Lower lobe of right lung (tissue), 2 donors: ENCODE results near the gene FASTKD1. TPM values are rescaled to one million over a fixed set of nuclear protein-coding genes. Genes with fewer than 3 reads are reported as not detected.
A peak's percentile ranks its signal among the peaks of the same experiment; 100 is the strongest.

ENCODE experiments used
- ATAC-seq, 2 donors: fragments of 200-7000 bp; cut with Tn5 transposase; one replicate each; pipeline ENCODE4 v1.9.1; 2020 to 2022; ENCODE audit warnings: mild to moderate bottlenecking in 2 of 2, moderate library complexity in 2 of 2
- DNase-seq: peaks from one replicate; pipeline ENCODE4 v3.0.0-alpha.2; 2020
- H3K27ac ChIP-seq: fragments of 200-600 bp; one replicate; pipeline ENCODE4 v1.8.0; 2022
- H3K27me3 ChIP-seq: fragments of 200-600 bp; one replicate; pipeline ENCODE4 v1.8.0; 2022; ENCODE audit warnings: low read depth
- H3K36me3 ChIP-seq: fragments of 200-600 bp; one replicate; pipeline ENCODE4 v1.8.0; 2022; ENCODE audit warnings: mild to moderate bottlenecking
- H3K4me1 ChIP-seq: fragments of 200-600 bp; one replicate; pipeline ENCODE4 v1.8.0; 2022
- H3K4me3 ChIP-seq: fragments of 200-600 bp; one replicate; pipeline ENCODE4 v1.8.0; 2022; ENCODE audit warnings: mild to moderate bottlenecking
- H3K9me3 ChIP-seq: fragments of 200-600 bp; one replicate; pipeline ENCODE4 v1.8.0; 2022
- intact Hi-C: fragments of 100-400 bp; cut with DNase I; formaldehyde crosslinking; loops from one replicate; pipeline ENCODE4 v1.11.0; 2022
- total RNA-seq: library from RNA; stranded (reverse); fragmentation: NEBNext Ultra II Directional; extraction: Animal tissue kit (Norgen Biotek cat#: 25700); gene quantifications from one replicate; pipeline ENCODE4 v1.2.1, GENCODE V29; 2021
- TF ChIP-seq, protein P1 (sequence below): fragments of 200-600 bp; IDR thresholded peaks from one replicate; pipeline ENCODE4 v1.8.0; 2022; ENCODE audit warnings: antibody characterized with exemption, mild to moderate bottlenecking
- donor health status: DM: no; HTN: yes; CAD: no; lungs with severe emphysema.

The FASTKD1 gene
- total RNA-seq, 1 donor from 2014 or later: 38.3 TPM

DNA sequence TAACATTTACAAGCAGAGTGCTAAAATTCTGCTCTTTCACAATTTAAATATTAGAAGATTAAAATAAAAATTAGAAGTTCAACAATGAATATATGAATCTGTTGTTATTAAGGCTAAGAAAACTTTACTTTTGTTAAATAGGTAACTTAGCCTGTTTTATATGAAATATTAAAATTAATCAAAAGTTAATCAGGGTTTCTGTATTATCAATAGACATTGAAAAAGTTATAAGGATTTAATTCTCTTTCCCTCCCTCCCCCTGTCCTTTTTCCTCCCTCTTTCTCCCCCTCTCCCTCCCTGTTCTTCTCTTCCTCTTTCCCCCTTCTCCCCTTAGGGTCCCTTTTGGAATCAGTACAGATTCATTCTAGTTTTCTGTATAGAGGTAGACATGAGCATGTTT lies 82.3 kb downstream of the FASTKD1 start:
- Histone ChIP-seq H3K9me3 (no peaks in the 10 kb centered on the region), H3K4me3 (no peak overlapping the region), H3K4me1 (no peaks in the 10 kb centered on the region), H3K27me3 (no peaks in the 10 kb centered on the region), H3K36me3 (peaks cover 14% of the 10 kb centered on the region), H3K27ac (no peak overlapping the region)
- ATAC-seq (no peak), DNase-seq (no peak)
- TF ChIP-seq, protein P1, sequence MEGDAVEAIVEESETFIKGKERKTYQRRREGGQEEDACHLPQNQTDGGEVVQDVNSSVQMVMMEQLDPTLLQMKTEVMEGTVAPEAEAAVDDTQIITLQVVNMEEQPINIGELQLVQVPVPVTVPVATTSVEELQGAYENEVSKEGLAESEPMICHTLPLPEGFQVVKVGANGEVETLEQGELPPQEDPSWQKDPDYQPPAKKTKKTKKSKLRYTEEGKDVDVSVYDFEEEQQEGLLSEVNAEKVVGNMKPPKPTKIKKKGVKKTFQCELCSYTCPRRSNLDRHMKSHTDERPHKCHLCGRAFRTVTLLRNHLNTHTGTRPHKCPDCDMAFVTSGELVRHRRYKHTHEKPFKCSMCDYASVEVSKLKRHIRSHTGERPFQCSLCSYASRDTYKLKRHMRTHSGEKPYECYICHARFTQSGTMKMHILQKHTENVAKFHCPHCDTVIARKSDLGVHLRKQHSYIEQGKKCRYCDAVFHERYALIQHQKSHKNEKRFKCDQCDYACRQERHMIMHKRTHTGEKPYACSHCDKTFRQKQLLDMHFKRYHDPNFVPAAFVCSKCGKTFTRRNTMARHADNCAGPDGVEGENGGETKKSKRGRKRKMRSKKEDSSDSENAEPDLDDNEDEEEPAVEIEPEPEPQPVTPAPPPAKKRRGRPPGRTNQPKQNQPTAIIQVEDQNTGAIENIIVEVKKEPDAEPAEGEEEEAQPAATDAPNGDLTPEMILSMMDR: no peak
- intact Hi-C loops: no loop called here

DNA sequence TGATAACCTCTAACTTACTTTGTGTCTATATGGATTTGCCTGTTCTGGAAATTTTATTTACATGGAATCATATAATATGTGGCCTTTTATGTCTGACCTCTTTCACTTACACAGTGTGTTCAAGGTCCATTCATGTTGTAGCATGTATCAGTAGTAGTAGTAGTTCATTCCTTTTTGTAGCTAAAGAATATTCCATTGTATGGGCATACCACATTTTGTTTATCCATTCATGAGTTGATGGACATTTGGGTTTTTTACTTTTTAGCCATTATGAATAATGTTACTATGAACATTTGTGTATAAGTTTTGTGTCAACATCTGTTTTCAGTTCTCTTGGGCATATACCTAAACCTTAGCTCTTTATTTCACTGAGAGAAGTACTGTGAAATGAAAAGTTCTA lies 82.8 kb downstream of the FASTKD1 start:
- DNase-seq: no peak
- peaks cover 14% of the 10 kb centered on the region for H3K36me3 ChIP-seq

DNA sequence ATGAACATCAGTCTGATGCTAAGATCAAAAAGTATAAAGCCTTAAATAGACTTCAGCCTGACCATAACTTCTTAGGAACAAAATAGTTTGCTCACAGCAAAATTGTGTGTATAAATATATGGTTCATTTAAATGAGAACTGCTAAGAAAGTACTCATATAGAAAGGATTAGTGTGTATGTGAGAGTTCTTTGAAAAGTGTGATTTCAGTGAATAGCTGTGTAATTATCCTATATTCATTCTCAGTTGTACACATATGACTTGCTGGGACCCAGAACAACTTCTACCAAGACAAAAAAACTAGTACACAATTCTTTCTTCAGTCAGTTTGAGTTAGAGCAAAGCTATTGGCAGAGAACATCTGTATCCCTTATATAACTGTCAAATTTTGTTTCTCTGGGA lies 87.2 kb downstream of the FASTKD1 start:
- Histone ChIP-seq H3K4me3 (no peak overlapping the region), H3K4me1 (no peaks in the 10 kb centered on the region), H3K9me3 (no peaks in the 10 kb centered on the region), H3K36me3 (peaks cover 30% of the 10 kb centered on the region), H3K27ac (no peak overlapping the region), H3K27me3 (no peaks in the 10 kb centered on the region)
- DNase-seq (no peak), ATAC-seq (no peak)
- intact Hi-C loops: no loop called here
- TF ChIP-seq, protein P1: no peak

More for the DNA sequence above, 82.8 kb downstream of the FASTKD1 start:
- H3K4me3 ChIP-seq: no peak overlapping the region
- H3K4me1 ChIP-seq: no peaks in the 10 kb centered on the region
- ATAC-seq: no peak
- TF ChIP-seq, protein P1: no peak
- no peak overlapping the region for H3K27ac ChIP-seq
- intact Hi-C loops: no loop called here
- H3K9me3 ChIP-seq: no peaks in the 10 kb centered on the region
- no peaks in the 10 kb centered on the region for H3K27me3 ChIP-seq

DNA sequence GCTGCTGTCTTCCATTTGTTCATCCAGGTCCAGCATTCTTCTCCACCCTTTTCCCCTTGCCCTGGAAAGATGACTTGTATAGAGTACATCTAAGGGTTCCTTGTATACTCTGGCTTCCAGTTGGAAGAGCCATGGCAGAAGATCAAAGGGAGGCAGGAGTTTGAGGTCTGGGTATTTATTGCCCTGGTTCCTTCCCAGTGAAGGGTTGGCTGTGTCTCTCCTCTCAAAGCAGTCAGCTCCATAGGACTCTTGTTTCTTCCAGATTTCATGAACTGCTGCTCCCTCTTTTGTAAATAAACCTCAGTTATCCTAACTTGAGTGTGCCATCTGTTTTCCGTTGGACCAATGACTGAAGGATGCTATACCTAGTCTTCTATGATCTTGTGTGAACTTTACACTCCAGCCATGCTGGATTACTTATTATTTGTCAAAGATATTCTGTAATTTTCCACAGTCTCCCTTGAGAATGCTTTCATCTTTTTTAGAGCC lies 88.0 kb downstream of the FASTKD1 start:
- H3K9me3 ChIP-seq: no peaks in the 10 kb centered on the region
- TF ChIP-seq, protein P1: no peak
- DNase-seq: no peak
- intact Hi-C loops: no loop called here
- peaks cover 30% of the 10 kb centered on the region for H3K36me3 ChIP-seq
- no peaks in the 10 kb centered on the region for H3K27me3 ChIP-seq
- H3K4me3 ChIP-seq: no peak overlapping the region
- no peak overlapping the region for H3K27ac ChIP-seq
- no peak for ATAC-seq
- H3K4me1 ChIP-seq: no peaks in the 10 kb centered on the region

DNA sequence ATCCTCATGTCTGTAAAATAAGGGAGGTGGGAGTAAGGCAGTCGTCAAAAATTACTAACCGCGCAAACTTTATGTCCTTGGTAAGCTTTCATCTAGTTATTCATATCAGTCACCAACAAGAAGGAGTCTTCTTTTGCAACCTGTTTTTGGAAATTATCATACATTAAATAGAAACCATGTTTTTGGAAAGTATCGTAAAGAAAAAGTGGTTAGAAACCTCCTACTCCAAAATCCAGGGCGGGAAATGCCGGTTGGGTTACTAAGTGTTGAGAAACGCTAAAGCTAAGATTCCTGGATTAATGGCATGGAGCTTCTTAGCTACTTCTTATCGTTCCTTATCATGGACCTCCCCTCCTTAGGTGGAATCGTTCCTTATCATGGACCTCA lies 93.6 kb downstream of the FASTKD1 start:
- Histone ChIP-seq H3K27me3 (no peaks in the 10 kb centered on the region), H3K36me3 (peaks cover 16% of the 10 kb centered on the region), H3K27ac (peak overlapping the region; percentile 72), H3K9me3 (no peaks in the 10 kb centered on the region), H3K4me3 (peak overlapping the region; percentile 76), H3K4me1 (peaks cover 8% of the 10 kb centered on the region)
- TF ChIP-seq, protein P1: no peak
- intact Hi-C loops: no loop called here
- DNase-seq: no peak
- ATAC-seq: no peak

Other genes starting within 250 kb of the FASTKD1 start
- gene LRP2, start 211.3 kb downstream of the FASTKD1 start, total RNA-seq: 47.8 TPM
- 7.0 TPM for gene BBS5, start 94.4 kb downstream of the FASTKD1 start, total RNA-seq
- gene KLHL41, start 64.2 kb downstream of the FASTKD1 start, total RNA-seq: 0.68 TPM
- 51.7 TPM for gene PPIG, start 10.5 kb upstream of the FASTKD1 start, total RNA-seq
- gene CFAP210, start 120.5 kb upstream of the FASTKD1 start, total RNA-seq: 0.95 TPM
- gene PHOSPHO2, start 120.6 kb upstream of the FASTKD1 start, total RNA-seq: 6.1 TPM
- gene KLHL23, start 160.0 kb upstream of the FASTKD1 start, total RNA-seq: 8.8 TPM
- gene SSB, start 225.0 kb upstream of the FASTKD1 start, total RNA-seq: 76.3 TPM